Measurements from ENCODE around the gene PRKCA.

GRCh38 chr17:66620528-66620927, 318.1 kb downstream of the PRKCA start:
- TF ChIP-seq, protein P1, sequence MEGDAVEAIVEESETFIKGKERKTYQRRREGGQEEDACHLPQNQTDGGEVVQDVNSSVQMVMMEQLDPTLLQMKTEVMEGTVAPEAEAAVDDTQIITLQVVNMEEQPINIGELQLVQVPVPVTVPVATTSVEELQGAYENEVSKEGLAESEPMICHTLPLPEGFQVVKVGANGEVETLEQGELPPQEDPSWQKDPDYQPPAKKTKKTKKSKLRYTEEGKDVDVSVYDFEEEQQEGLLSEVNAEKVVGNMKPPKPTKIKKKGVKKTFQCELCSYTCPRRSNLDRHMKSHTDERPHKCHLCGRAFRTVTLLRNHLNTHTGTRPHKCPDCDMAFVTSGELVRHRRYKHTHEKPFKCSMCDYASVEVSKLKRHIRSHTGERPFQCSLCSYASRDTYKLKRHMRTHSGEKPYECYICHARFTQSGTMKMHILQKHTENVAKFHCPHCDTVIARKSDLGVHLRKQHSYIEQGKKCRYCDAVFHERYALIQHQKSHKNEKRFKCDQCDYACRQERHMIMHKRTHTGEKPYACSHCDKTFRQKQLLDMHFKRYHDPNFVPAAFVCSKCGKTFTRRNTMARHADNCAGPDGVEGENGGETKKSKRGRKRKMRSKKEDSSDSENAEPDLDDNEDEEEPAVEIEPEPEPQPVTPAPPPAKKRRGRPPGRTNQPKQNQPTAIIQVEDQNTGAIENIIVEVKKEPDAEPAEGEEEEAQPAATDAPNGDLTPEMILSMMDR (IDR thresholded peaks at IDR 0.05; ENCODE audit: low read depth, low read length, poor library complexity, severe bottlenecking): no peak
- no peak for TF ChIP-seq EZH2phosphoT487 (IDR thresholded peaks at IDR 0.05; ENCODE audit: borderline replicate concordance, low read length)

Data from DOHH2 (cell line).